Nephron progenitor cell (in vitro differentiated cells): Measurements from ENCODE around the gene DENND4C.

Source experiments
- DNase-seq: peaks from one replicate; pipeline ENCODE4 v3.0.0; 2021
- H3K27ac Mint-ChIP-seq: 2 replicates; pipeline ENCODE4 v1.8.0; 2021; ENCODE audit warnings: mild to moderate bottlenecking, moderate library complexity, mixed read lengths
- H3K27me3 Mint-ChIP-seq: 2 replicates; pipeline ENCODE4 v1.8.0; 2021; ENCODE audit warnings: mild to moderate bottlenecking, low read depth, mixed read lengths; ENCODE audit not compliant: poor library complexity
- H3K36me3 Mint-ChIP-seq: 2 replicates; pipeline ENCODE4 v1.8.0; 2021; ENCODE audit warnings: low read depth, mixed read lengths
- H3K4me1 Mint-ChIP-seq: 2 replicates; pipeline ENCODE4 v1.8.0; 2021; ENCODE audit warnings: mixed read lengths
- H3K4me3 Mint-ChIP-seq: 2 replicates; pipeline ENCODE4 v1.8.0; 2021; ENCODE audit warnings: mild to moderate bottlenecking, moderate library complexity, mixed read lengths
- H3K9me3 Mint-ChIP-seq: 2 replicates; pipeline ENCODE4 v1.8.0; 2021; ENCODE audit warnings: mild to moderate bottlenecking, moderate library complexity, mixed read lengths
- TF ChIP-seq, protein P1 (sequence below): fragments of 200-600 bp; sonication (generic); IDR thresholded peaks from 2 replicates; pipeline ENCODE4 v1.5.0; 2021; ENCODE audit warnings: antibody characterized with exemption

DENND4C gene

DNA sequence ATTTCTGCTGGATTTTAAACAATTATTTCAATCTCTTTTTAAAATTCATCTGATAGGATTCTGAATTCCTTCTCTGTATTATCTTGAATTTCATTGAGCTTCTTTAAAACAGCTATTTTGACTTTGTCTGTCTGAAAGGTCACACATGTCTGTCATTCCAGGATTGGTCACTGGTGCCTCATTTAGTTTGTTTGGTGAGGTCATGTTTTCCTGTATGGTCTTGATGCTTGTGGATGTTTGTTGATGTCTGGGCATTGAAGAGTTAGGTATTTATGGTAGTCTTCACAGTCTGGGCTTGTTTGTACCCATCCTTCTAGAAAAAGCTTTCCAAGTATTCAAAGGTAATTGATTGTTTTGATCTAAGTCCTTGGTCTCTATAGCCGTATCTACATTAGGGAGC is 39.1 kb downstream of the DENND4C start:
- DNase-seq = no peak
- TF ChIP-seq, protein P1, sequence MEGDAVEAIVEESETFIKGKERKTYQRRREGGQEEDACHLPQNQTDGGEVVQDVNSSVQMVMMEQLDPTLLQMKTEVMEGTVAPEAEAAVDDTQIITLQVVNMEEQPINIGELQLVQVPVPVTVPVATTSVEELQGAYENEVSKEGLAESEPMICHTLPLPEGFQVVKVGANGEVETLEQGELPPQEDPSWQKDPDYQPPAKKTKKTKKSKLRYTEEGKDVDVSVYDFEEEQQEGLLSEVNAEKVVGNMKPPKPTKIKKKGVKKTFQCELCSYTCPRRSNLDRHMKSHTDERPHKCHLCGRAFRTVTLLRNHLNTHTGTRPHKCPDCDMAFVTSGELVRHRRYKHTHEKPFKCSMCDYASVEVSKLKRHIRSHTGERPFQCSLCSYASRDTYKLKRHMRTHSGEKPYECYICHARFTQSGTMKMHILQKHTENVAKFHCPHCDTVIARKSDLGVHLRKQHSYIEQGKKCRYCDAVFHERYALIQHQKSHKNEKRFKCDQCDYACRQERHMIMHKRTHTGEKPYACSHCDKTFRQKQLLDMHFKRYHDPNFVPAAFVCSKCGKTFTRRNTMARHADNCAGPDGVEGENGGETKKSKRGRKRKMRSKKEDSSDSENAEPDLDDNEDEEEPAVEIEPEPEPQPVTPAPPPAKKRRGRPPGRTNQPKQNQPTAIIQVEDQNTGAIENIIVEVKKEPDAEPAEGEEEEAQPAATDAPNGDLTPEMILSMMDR = no peak
- Mint-ChIP-seq H3K36me3 (peaks cover 79% of the 10 kb centered on the region), H3K4me1 (no peaks in the 10 kb centered on the region), H3K4me3 (no peak overlapping the region), H3K27ac (no peak overlapping the region), H3K27me3 (no peaks in the 10 kb centered on the region), H3K9me3 (peaks cover 76% of the 10 kb centered on the region)

DNA sequence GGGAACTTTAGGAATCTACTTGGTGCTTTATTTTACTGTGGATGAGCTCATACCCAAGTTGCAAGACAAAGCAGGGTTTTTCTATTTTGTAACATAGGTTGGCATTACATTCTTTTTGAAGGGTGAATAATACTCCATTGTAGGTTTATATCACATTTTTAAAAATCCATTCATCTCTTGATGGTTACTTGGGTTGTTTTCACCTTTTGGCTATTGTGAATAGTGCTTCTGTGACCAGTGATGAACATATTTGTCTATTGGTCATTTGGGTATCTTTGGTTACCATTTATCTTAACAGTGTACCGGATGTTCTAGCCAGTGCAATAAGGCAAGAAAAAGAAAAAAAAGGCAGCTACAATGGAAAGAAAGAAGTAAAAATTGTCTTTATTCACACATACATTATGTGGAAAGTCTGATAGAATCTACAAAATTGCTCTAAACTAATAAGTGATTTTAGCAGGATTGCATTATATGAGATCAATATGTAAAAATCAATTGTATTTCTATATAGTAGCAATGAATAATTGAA is 40.0 kb downstream of the DENND4C start:
- Mint-ChIP-seq H3K9me3 (peaks cover 72% of the 10 kb centered on the region), H3K36me3 (peaks cover 79% of the 10 kb centered on the region), H3K4me1 (no peaks in the 10 kb centered on the region), H3K4me3 (no peak overlapping the region), H3K27me3 (no peaks in the 10 kb centered on the region), H3K27ac (no peak overlapping the region)
- no peak for DNase-seq
- TF ChIP-seq, protein P1 = no peak

DNA sequence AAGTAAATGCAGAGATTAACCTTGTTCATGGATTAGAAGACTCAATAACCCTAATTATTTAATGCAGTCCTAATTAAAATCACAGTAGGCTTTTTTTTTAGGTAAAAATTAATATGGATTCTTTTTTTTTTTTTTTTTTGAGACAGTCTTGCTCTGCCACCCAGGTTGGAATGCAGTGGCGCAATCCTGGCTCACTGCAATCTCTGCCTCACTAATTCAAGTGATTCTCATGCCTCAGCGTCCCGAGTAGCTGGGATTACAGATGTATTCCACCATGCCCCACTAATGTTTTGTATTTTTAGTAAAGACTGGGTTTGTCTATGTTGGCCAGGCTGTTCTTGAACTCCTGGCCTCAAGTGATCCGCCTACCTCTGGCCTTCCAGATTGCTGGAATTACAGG is 40.6 kb downstream of the DENND4C start:
- Mint-ChIP-seq H3K27ac (no peak overlapping the region), H3K9me3 (peaks cover 69% of the 10 kb centered on the region), H3K4me3 (no peak overlapping the region), H3K4me1 (no peaks in the 10 kb centered on the region), H3K27me3 (no peaks in the 10 kb centered on the region), H3K36me3 (peaks cover 81% of the 10 kb centered on the region)
- TF ChIP-seq, protein P1 = no peak
- no peak for DNase-seq

DNA sequence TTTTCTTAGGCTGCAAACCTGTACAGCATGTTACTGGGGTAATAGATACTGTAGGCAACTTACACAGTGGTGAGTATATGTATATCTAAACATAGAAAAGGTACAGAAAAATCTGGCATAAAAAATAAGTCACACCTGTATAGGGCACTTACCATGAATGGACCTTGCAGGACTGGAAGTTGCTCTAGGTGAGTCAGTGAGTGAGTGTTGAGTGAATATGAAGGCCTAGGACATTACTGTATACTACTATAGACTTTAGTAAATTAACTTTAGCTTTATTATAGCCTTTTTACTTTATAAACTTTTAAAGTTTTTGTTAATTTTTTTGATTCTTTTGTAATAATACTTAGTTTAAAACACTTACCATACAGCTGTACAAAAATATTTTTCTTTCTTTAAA is 51.3 kb downstream of the DENND4C start:
- Mint-ChIP-seq H3K9me3 (no peaks in the 10 kb centered on the region), H3K27ac (no peak overlapping the region), H3K27me3 (no peaks in the 10 kb centered on the region), H3K4me3 (no peak overlapping the region), H3K36me3 (peaks cover 11% of the 10 kb centered on the region), H3K4me1 (peaks cover 3% of the 10 kb centered on the region)
- TF ChIP-seq, protein P1 = no peak
- no peak for DNase-seq

DNA sequence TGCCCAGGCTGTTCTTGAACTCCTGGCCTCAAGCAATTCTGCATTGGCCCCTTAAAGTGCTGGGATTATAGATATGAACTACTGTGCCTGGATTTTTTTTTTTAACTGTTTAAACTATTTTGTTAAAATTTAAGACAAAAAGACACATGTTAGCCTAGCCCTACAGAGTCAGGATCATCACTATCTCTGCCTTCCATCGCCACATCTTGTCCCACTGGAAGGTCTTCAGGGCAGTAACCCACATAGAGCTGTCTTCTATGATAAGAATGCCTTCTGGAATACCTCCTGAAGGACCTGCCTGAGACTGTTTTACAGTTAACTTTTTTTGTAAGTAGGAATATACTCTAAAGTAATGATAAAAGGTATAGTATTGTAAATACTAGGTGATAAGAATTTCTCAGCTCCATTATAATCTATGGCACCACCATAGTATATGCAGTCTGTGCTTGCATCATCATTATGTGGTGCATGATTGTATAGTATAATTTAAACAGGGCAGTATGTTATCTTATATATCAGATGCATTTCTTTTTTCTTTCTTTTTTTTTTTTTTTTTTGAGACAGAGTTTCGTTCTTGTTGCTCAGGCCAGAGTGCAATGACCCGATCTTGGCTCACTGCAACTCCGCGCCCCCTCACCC is 52.7 kb downstream of the DENND4C start:
- TF ChIP-seq, protein P1 = no peak
- Mint-ChIP-seq H3K4me3 (no peak overlapping the region), H3K4me1 (peaks cover 3% of the 10 kb centered on the region), H3K9me3 (no peaks in the 10 kb centered on the region), H3K27me3 (no peaks in the 10 kb centered on the region), H3K27ac (peak overlapping the region; percentile 41), H3K36me3 (peaks cover 19% of the 10 kb centered on the region)
- DNase-seq = no peak

DNA sequence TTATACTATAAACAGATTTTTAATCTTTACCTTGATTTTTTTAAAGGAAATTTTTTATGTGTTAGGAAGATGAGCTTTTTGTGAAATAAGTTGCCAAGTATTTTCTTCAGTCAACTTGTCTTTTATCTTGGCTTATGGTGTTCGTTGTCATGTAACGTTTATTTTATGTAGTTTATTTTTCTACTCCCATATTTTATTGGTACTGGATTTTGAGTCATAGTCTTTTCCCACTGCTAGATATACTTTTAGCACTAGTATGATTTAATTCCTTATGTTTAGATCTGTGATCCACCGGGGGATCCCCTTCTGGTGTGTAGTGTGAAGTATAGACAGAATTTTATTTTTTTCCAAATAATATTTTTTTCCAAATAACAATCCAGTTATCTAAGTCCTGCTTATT is 54.2 kb downstream of the DENND4C start:
- H3K36me3 Mint-ChIP-seq = peaks cover 21% of the 10 kb centered on the region
- no peak overlapping the region for H3K27ac Mint-ChIP-seq
- no peaks in the 10 kb centered on the region for H3K27me3 Mint-ChIP-seq
- no peak overlapping the region for H3K4me3 Mint-ChIP-seq
- H3K9me3 Mint-ChIP-seq = no peaks in the 10 kb centered on the region
- no peak for DNase-seq
- TF ChIP-seq, protein P1 = no peak
- peaks cover 7% of the 10 kb centered on the region for H3K4me1 Mint-ChIP-seq
